Activated T-helper 2 cell treated with anti-CD3 and anti-CD28 coated beads, Interferon-gamma antibody, Interleukin-2, Interleukin-4, amounts not matched to agents 10 μg/mL and 5 μg/mL and 100 μg/mL, durations not matched to agents 14 hours and 24 hours and 36 hours (primary cell): ENCODE measurements around the gene FNDC3A. TPM values are rescaled to one million over a fixed set of nuclear protein-coding genes. Genes with fewer than 3 reads are reported as not detected.

Source experiments
- DNase-seq: peaks from one replicate; pipeline ENCODE4 v3.0.0; 2021; ENCODE audit warnings: low spot score
- H3K27ac Mint-ChIP-seq: one replicate; pipeline ENCODE4 v1.8.0; 2021; ENCODE audit warnings: mixed read lengths
- H3K27me3 Mint-ChIP-seq: one replicate; pipeline ENCODE4 v1.8.0; 2021; ENCODE audit warnings: low read depth, mixed read lengths
- H3K36me3 Mint-ChIP-seq: one replicate; pipeline ENCODE4 v1.8.0; 2021; ENCODE audit warnings: low read depth, mixed read lengths
- H3K4me1 Mint-ChIP-seq: one replicate; pipeline ENCODE4 v1.8.0; 2021; ENCODE audit warnings: low read depth, mixed read lengths
- H3K4me3 Mint-ChIP-seq: one replicate; pipeline ENCODE4 v1.8.0; 2021; ENCODE audit warnings: low read depth, mild to moderate bottlenecking, moderate library complexity, mixed read lengths
- H3K9me3 Mint-ChIP-seq: one replicate; pipeline ENCODE4 v1.8.0; 2021; ENCODE audit warnings: mixed read lengths
- intact Hi-C: fragments of 100-400 bp; cut with micrococcal nuclease; formaldehyde crosslinking; loops from one replicate; pipeline ENCODE4 v1.15.1; 2023
- total RNA-seq: library from RNA; stranded (reverse); gene quantifications from 2 replicates; pipeline ENCODE4 v1.2.3, GENCODE V29; 2022

FNDC3A gene
- total RNA-seq, 1 donor from 2014 or later: 21.7 TPM

GRCh38 chr13:49213997-49214916 lies 238.5 kb downstream of the FNDC3A start:
- no peak overlapping the region for H3K4me3 Mint-ChIP-seq
- H3K27ac Mint-ChIP-seq: no peak overlapping the region
- peaks cover 20% of the 10 kb centered on the region for H3K27me3 Mint-ChIP-seq
- intact Hi-C loops: no loop called here
- peaks cover 6% of the 10 kb centered on the region for H3K36me3 Mint-ChIP-seq
- no peak for DNase-seq
- H3K9me3 Mint-ChIP-seq: no peaks in the 10 kb centered on the region
- peaks cover 10% of the 10 kb centered on the region for H3K4me1 Mint-ChIP-seq

- intact Hi-C loops: no loop called here
- Mint-ChIP-seq H3K27me3 (peaks cover 26% of the 10 kb centered on the region), H3K36me3 (peaks cover 6% of the 10 kb centered on the region), H3K4me1 (peaks cover 10% of the 10 kb centered on the region), H3K4me3 (no peak overlapping the region), H3K9me3 (no peaks in the 10 kb centered on the region), H3K27ac (no peak overlapping the region)
- peak; percentile 16 for DNase-seq
Observed at GRCh38 chr13:49214917-49215376, 239.2 kb downstream of the FNDC3A start.

GRCh38 chr13:49216334-49216733 lies 240.6 kb downstream of the FNDC3A start:
- Mint-ChIP-seq H3K27ac (no peak overlapping the region), H3K9me3 (no peaks in the 10 kb centered on the region), H3K27me3 (peaks cover 32% of the 10 kb centered on the region), H3K36me3 (no peaks in the 10 kb centered on the region), H3K4me1 (peaks cover 11% of the 10 kb centered on the region), H3K4me3 (no peak overlapping the region)
- intact Hi-C loops: no loop called here
- no peak for DNase-seq

- H3K4me3 Mint-ChIP-seq: no peak overlapping the region
- H3K27ac Mint-ChIP-seq: no peak overlapping the region
- intact Hi-C loops: no loop called here
- peaks cover 12% of the 10 kb centered on the region for H3K4me1 Mint-ChIP-seq
- peaks cover 48% of the 10 kb centered on the region for H3K27me3 Mint-ChIP-seq
- no peak for DNase-seq
- H3K36me3 Mint-ChIP-seq: no peaks in the 10 kb centered on the region
- no peaks in the 10 kb centered on the region for H3K9me3 Mint-ChIP-seq
Observed at GRCh38 chr13:49217962-49218492, 242.3 kb downstream of the FNDC3A start.

- no peaks in the 10 kb centered on the region for H3K9me3 Mint-ChIP-seq
- no peak for DNase-seq
- intact Hi-C loops: no loop called here
Observed at GRCh38 chr13:49218493-49219051, 242.9 kb downstream of the FNDC3A start.

GRCh38 chr13:49219647-49220035 lies 243.9 kb downstream of the FNDC3A start:
- Mint-ChIP-seq H3K9me3 (no peaks in the 10 kb centered on the region), H3K4me1 (peaks cover 8% of the 10 kb centered on the region), H3K27me3 (peaks cover 59% of the 10 kb centered on the region), H3K27ac (no peak overlapping the region), H3K36me3 (no peaks in the 10 kb centered on the region), H3K4me3 (peak overlapping the region; percentile 44)
- no peak for DNase-seq
- intact Hi-C loops: no loop called here

More at GRCh38 chr13:49218493-49219051, 242.9 kb downstream of the FNDC3A start:
- no peak overlapping the region for H3K27ac Mint-ChIP-seq
- no peak overlapping the region for H3K4me3 Mint-ChIP-seq
- H3K36me3 Mint-ChIP-seq: no peaks in the 10 kb centered on the region
- peaks cover 12% of the 10 kb centered on the region for H3K4me1 Mint-ChIP-seq
- H3K27me3 Mint-ChIP-seq: peaks cover 50% of the 10 kb centered on the region

- no peak within 1 kb of the TSS for H3K27ac Mint-ChIP-seq
- H3K27me3 Mint-ChIP-seq: peaks cover 65% of the 10 kb centered on the region
- H3K36me3 Mint-ChIP-seq: no peaks in the 10 kb centered on the region
- peaks cover 2% of the 10 kb centered on the region for H3K4me1 Mint-ChIP-seq
- H3K4me3 Mint-ChIP-seq: peak within 1 kb of the TSS; percentile 65
- DNase-seq: peak; percentile 22
- no peaks in the 10 kb centered on the region for H3K9me3 Mint-ChIP-seq
- intact Hi-C loops: no loop called here
Observed at GRCh38 chr13:49220036-49220855, 244.5 kb downstream of the FNDC3A start, which contains the start of gene MLNR. MLNR (plus strand) TSS chr13:49220338; CDS start chr13:49220338, 0 bp downstream.

GRCh38 chr13:49220856-49221589 lies 245.3 kb downstream of the FNDC3A start:
- Mint-ChIP-seq H3K4me3 (peak overlapping the region; percentile 65), H3K36me3 (no peaks in the 10 kb centered on the region), H3K27ac (no peak overlapping the region), H3K4me1 (peaks cover 2% of the 10 kb centered on the region), H3K27me3 (peaks cover 71% of the 10 kb centered on the region), H3K9me3 (no peaks in the 10 kb centered on the region)
- intact Hi-C loops: no loop called here
- DNase-seq: no peak

GRCh38 chr13:49221590-49221965 lies 245.9 kb downstream of the FNDC3A start:
- peaks cover 71% of the 10 kb centered on the region for H3K27me3 Mint-ChIP-seq
- H3K27ac Mint-ChIP-seq: no peak overlapping the region
- H3K4me1 Mint-ChIP-seq: peaks cover 2% of the 10 kb centered on the region
- no peaks in the 10 kb centered on the region for H3K36me3 Mint-ChIP-seq
- no peak for DNase-seq
- intact Hi-C loops: no loop called here
- no peaks in the 10 kb centered on the region for H3K9me3 Mint-ChIP-seq
- no peak overlapping the region for H3K4me3 Mint-ChIP-seq

- Mint-ChIP-seq H3K9me3 (no peaks in the 10 kb centered on the region), H3K27me3 (peaks cover 48% of the 10 kb centered on the region), H3K27ac (no peak overlapping the region), H3K4me1 (peaks cover 2% of the 10 kb centered on the region), H3K4me3 (no peak overlapping the region), H3K36me3 (no peaks in the 10 kb centered on the region)
- no peak for DNase-seq
- intact Hi-C loops: no loop called here
Observed at GRCh38 chr13:49225223-49226042, 249.7 kb downstream of the FNDC3A start.

- Mint-ChIP-seq H3K36me3 (no peaks in the 10 kb centered on the region), H3K27me3 (peaks cover 41% of the 10 kb centered on the region), H3K4me3 (no peak overlapping the region), H3K4me1 (no peaks in the 10 kb centered on the region), H3K27ac (no peak overlapping the region), H3K9me3 (no peaks in the 10 kb centered on the region)
- intact Hi-C loops: no loop called here
- no peak for DNase-seq
Observed at GRCh38 chr13:49226613-49227012, 250.9 kb downstream of the FNDC3A start.
